SH-SY5Y (cell line): ENCODE data around the gene CAMK2D.

Source experiments
- GATA2 ChIP-seq: IDR thresholded peaks from 2 replicates; pipeline ENCODE4 v1.6.1; 2011; ENCODE audit warnings: mild to moderate bottlenecking, low read depth, low read length
- GATA3 ChIP-seq: IDR thresholded peaks from 2 replicates; pipeline ENCODE4 v1.6.1; 2011; ENCODE audit warnings: low read depth, mild to moderate bottlenecking, low read length, moderate library complexity

DNA sequence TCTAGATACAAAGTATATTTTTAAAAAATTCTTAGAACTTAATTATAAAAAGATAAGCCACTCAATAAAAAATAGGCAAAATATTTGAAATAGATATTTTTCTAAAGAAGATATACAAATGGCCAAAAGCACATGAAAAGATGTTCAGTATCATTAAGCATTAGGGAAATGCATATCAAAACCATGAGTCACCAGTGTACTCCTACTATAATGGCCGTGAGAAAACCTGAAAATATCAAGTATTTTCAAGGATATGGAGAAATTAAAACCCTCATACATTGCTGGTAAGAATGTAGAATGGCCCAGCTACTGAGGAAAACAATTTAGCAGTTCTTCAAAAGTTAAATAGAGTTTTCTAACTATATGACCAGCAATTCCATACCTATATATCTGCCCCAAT is 337.9 kb downstream of the CAMK2D start:
- TF ChIP-seq GATA2 (no peak), GATA3 (no peak)
